HepG2 (cell line): Measurements from ENCODE around the gene CC2D1B. TPM values are rescaled to one million over a fixed set of nuclear protein-coding genes. Genes with fewer than 3 reads are reported as not detected.

ENCODE experiments used
- BCL6 ChIP-seq: IDR thresholded peaks from 2 replicates; pipeline ENCODE4 v1.6.1; 2016; ENCODE audit warnings: missing genetic modification reagents, missing compliant biosample characterization
- CBX2 ChIP-seq, 2 experiments: fragments of 200-600 bp in 1 of 2; sonication (generic); formaldehyde crosslinking in 1 of 2; IDR thresholded peaks; 2 replicates each; pipeline versions ENCODE4 v1.7.0 to v1.8.1; 2018 to 2022; ENCODE audit warnings: low read depth in 2 of 2, low read length in 1 of 2, mild to moderate bottlenecking in 1 of 2, missing genetic modification reagents in 1 of 2
- ESRRA ChIP-seq: sonication (generic); formaldehyde crosslinking; IDR thresholded peaks from 2 replicates; pipeline ENCODE4 v1.5.1; 2020; ENCODE audit warnings: mild to moderate bottlenecking, low read depth, missing genetic modification reagents
- GABPA ChIP-seq, 2 experiments: IDR thresholded peaks; 2 replicates each; pipeline ENCODE4 v1.6.1; 2011 to 2016; ENCODE audit warnings: low read depth in 2 of 2, low read length in 1 of 2, missing biosample characterization in 1 of 2, missing genetic modification characterization in 1 of 2
- ISX ChIP-seq: sonication (generic); formaldehyde crosslinking; conservative IDR thresholded peaks from 2 replicates; pipeline ENCODE4 v1.5.0; 2020; ENCODE audit warnings: missing genetic modification reagents
- KAT8 ChIP-seq: IDR thresholded peaks from 2 replicates; pipeline ENCODE4 v1.6.1; 2016; ENCODE audit warnings: missing genetic modification reagents, missing compliant biosample characterization
- MAZ ChIP-seq, 2 experiments: sonication (generic) in 1 of 2; formaldehyde crosslinking in 1 of 2; IDR thresholded peaks; 2 replicates each; pipeline versions ENCODE4 v1.5.0 to v1.6.1; 2012 to 2020; ENCODE audit warnings: low read depth in 2 of 2, mild to moderate bottlenecking in 2 of 2, borderline replicate concordance in 1 of 2, improper control_type of control experiment in 1 of 2, low read length in 1 of 2, missing genetic modification reagents in 1 of 2, moderate library complexity in 1 of 2
- POLR2AphosphoS2 ChIP-seq: IDR thresholded peaks from 2 replicates; pipeline ENCODE4 v1.6.1; 2011; ENCODE audit warnings: low read depth, low read length, improper control_type of control experiment
- RARA ChIP-seq: IDR thresholded peaks from 2 replicates; pipeline ENCODE4 v1.6.1; 2016; ENCODE audit warnings: missing genetic modification reagents, missing compliant biosample characterization
- SALL1 ChIP-seq: sonication (generic); formaldehyde crosslinking; IDR thresholded peaks from 2 replicates; pipeline ENCODE4 v1.8.0; 2022; ENCODE audit warnings: mild to moderate bottlenecking, missing genetic modification reagents
- SIN3A ChIP-seq: IDR thresholded peaks from 2 replicates; pipeline ENCODE4 v1.6.1; 2011; ENCODE audit warnings: low read depth, mild to moderate bottlenecking, control low read depth, low read length, borderline replicate concordance
- U2AF1 ChIP-seq: fragments of 200-400 bp; formaldehyde crosslinking; optimal IDR thresholded peaks from 2 replicates; pipeline ENCODE3; 2017; ENCODE audit warnings: mild to moderate bottlenecking, low read depth, low read length
- ZNF282 ChIP-seq: fragments of 450-650 bp; IDR thresholded peaks from 2 replicates; pipeline ENCODE4 v1.6.1; 2018; ENCODE audit not compliant: partially characterized antibody
- ZNF296 ChIP-seq: sonication (generic); formaldehyde crosslinking; conservative IDR thresholded peaks from 2 replicates; pipeline ENCODE4 v1.5.0; 2020; ENCODE audit warnings: mild to moderate bottlenecking, missing genetic modification reagents
- ZNF331 ChIP-seq: sonication (generic); formaldehyde crosslinking; IDR thresholded peaks from 2 replicates; pipeline ENCODE4 v1.4.0; 2020; ENCODE audit warnings: missing genetic modification reagents
- ZNF724P ChIP-seq: sonication (generic); formaldehyde crosslinking; IDR thresholded peaks from 2 replicates; pipeline ENCODE4 v1.8.0; 2022; ENCODE audit warnings: missing genetic modification reagents, borderline replicate concordance
- ZNF761 ChIP-seq: sonication (generic); formaldehyde crosslinking; conservative IDR thresholded peaks from 2 replicates; pipeline ENCODE4 v1.4.0; 2020; ENCODE audit warnings: mild to moderate bottlenecking, missing genetic modification reagents
- ZNF839 ChIP-seq: sonication (generic); formaldehyde crosslinking; IDR thresholded peaks from 2 replicates; pipeline ENCODE4 v1.4.0; 2020; ENCODE audit warnings: missing genetic modification reagents, mild to moderate bottlenecking, borderline replicate concordance
- ZNF878 ChIP-seq: sonication (generic); formaldehyde crosslinking; IDR thresholded peaks from 2 replicates; pipeline ENCODE4 v1.8.1; 2023; ENCODE audit warnings: mild to moderate bottlenecking, missing genetic modification reagents, moderate library complexity
- polyA plus RNA-seq, 8 experiments: library from polyadenylated mRNA; depleted of rRNA in 3 of 8; stranded (reverse) in 7 of 8; unstranded in 1 of 8; fragments of >200 nt; fragmentation: Illumina TruSeq in 4 of 8; extraction: Trizol in 4 of 8; gene quantifications; 2 replicates each; pipeline versions ENCODE4 v1.2.1 to v1.2.3, GENCODE V29; 2011 to 2016; ENCODE audit warnings: low read depth in 4 of 8, missing spikeins in 1 of 8, mixed read lengths in 1 of 8; ENCODE audit not compliant: insufficient read depth in 1 of 8
- total RNA-seq, 5 experiments: library from RNA; depleted of rRNA; stranded (reverse); fragments of >200 nt; fragmentation: Illumina TruSeq; extraction: Trizol; gene quantifications; 2 replicates each; pipeline ENCODE4 v1.2.3, GENCODE V29; 2016; ENCODE audit warnings: low read depth in 1 of 5
- TF ChIP-seq, protein P1 (sequence below): sonication (generic); formaldehyde crosslinking; IDR thresholded peaks from 2 replicates; pipeline ENCODE4 v1.5.0; 2020; ENCODE audit warnings: missing genetic modification reagents
- TF ChIP-seq, protein P2 (sequence below): IDR thresholded peaks from 2 replicates; pipeline ENCODE4 v1.6.1; 2016; ENCODE audit warnings: mild to moderate bottlenecking, missing biosample characterization, missing genetic modification reagents
- TF ChIP-seq, protein P3 (sequence below), 2 experiments: sonication (generic) in 1 of 2; formaldehyde crosslinking in 1 of 2; IDR thresholded peaks; 2 replicates each; pipeline versions ENCODE4 v1.4.0 to v1.6.1; 2018 to 2020; ENCODE audit warnings: missing genetic modification reagents in 2 of 2, borderline replicate concordance in 1 of 2, low read depth in 1 of 2, mild to moderate bottlenecking in 1 of 2, missing biosample characterization in 1 of 2

CC2D1B gene
- total and polyA plus RNA-seq, 2 of the 13 experiments (the other 11 are each of a cell fraction or from before 2014, with no cell fraction given) = 7.2 to 19.2 TPM

DNA sequence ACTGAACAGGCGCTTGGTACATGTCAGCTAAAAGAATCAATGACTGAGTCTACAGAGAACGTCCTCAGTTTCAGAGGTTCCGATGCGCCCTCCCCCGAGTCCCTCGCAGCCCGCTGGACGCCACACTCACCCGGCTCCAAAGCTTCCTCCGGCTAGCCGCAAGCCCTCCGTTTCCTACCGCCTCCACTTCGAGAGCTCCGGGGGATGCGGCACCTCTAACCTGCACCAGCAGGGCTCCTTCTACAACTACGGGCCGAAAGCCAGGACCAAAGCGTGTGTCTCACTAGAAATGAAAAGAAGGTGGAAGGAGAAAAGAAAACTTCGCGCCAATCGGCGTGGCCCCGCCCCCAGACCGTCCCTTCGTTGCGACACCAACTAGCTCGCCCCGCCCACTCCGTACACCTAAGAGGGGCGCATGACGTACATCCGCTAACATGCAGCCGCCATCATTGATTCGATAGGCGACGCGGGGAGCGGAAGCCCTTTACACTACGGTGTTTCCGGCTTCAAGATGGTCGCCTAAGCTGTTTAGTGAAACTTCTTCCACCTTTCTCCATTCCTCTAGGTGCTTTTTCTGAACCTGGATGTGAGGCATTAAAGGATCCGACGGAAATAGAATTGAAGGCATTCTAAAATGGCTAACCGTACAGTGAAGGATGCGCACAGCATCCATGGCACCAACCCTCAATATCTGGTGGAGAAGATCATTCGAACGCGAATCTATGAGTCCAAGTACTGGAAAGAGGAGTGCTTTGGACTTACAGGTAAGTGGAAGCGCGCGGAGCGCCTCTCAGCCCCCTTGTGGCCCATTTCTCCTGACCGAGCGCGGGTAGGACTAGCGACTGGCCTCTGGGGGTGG is 38.3 kb upstream of the CC2D1B start, which contains the start of the genes ORC1 and PRPF38A (continued):
- peak; percentile 59; the same call in 1 of the 2 replicates for TF ChIP-seq ZNF724P
- TF ChIP-seq, protein P1, sequence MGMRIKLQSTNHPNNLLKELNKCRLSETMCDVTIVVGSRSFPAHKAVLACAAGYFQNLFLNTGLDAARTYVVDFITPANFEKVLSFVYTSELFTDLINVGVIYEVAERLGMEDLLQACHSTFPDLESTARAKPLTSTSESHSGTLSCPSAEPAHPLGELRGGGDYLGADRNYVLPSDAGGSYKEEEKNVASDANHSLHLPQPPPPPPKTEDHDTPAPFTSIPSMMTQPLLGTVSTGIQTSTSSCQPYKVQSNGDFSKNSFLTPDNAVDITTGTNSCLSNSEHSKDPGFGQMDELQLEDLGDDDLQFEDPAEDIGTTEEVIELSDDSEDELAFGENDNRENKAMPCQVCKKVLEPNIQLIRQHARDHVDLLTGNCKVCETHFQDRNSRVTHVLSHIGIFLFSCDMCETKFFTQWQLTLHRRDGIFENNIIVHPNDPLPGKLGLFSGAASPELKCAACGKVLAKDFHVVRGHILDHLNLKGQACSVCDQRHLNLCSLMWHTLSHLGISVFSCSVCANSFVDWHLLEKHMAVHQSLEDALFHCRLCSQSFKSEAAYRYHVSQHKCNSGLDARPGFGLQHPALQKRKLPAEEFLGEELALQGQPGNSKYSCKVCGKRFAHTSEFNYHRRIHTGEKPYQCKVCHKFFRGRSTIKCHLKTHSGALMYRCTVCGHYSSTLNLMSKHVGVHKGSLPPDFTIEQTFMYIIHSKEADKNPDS (CRISPR knock-in tag) = no peak
- peak; percentile 81 for TF ChIP-seq GABPA (IDR thresholded peaks at IDR 0.05; ENCODE audit: low read depth, low read length)
- TF ChIP-seq GABPA (CRISPR knock-in tag; IDR thresholded peaks at IDR 0.05; ENCODE audit: low read depth) = peak; percentile 99
- TF ChIP-seq ZNF878 (CRISPR knock-in tag) = peak; percentile 96
- no peak for TF ChIP-seq ISX (CRISPR knock-in tag)
- TF ChIP-seq SALL1 (CRISPR knock-in tag) = peak; percentile 78
- no peak for TF ChIP-seq U2AF1
- TF ChIP-seq MAZ (IDR thresholded peaks at IDR 0.05; ENCODE audit: borderline replicate concordance, low read depth, low read length) = peak; percentile 50; the same call in 1 of the 2 replicates
- TF ChIP-seq MAZ (CRISPR knock-in tag; IDR thresholded peaks at IDR 0.05; ENCODE audit: low read depth) = peak; percentile 56
- 0 out of 2 replicates have a peak, but pooled peaks have one; percentile 32 for TF ChIP-seq ZNF761 (CRISPR knock-in tag)
- TF ChIP-seq SIN3A = peak; percentile 96
- TF ChIP-seq, protein P2, sequence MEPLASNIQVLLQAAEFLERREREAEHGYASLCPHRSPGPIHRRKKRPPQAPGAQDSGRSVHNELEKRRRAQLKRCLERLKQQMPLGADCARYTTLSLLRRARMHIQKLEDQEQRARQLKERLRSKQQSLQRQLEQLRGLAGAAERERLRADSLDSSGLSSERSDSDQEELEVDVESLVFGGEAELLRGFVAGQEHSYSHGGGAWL (CRISPR knock-in tag) = no peak
- TF ChIP-seq ZNF839 (CRISPR knock-in tag) = peak; percentile 30; the same call in 1 of the 2 replicates
- TF ChIP-seq ZNF331 (CRISPR knock-in tag) = 0 out of 2 replicates have a peak, but pooled peaks have one; percentile 52
- peak; percentile 31; the same call in 1 of the 2 replicates for TF ChIP-seq ESRRA
- no peak for TF ChIP-seq RARA
- TF ChIP-seq, protein P3, sequence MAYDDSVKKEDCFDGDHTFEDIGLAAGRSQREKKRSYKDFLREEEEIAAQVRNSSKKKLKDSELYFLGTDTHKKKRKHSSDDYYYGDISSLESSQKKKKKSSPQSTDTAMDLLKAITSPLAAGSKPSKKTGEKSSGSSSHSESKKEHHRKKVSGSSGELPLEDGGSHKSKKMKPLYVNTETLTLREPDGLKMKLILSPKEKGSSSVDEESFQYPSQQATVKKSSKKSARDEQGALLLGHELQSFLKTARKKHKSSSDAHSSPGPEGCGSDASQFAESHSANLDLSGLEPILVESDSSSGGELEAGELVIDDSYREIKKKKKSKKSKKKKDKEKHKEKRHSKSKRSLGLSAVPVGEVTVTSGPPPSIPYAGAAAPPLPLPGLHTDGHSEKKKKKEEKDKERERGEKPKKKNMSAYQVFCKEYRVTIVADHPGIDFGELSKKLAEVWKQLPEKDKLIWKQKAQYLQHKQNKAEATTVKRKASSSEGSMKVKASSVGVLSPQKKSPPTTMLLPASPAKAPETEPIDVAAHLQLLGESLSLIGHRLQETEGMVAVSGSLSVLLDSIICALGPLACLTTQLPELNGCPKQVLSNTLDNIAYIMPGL (CRISPR knock-in tag; IDR thresholded peaks at IDR 0.05; ENCODE audit: borderline replicate concordance in 1 of 2, low read depth in 1 of 2) = peak; percentile 72 to 76; a peak in 2 of 4 replicates
- TF ChIP-seq ZNF296 = no peak
- no peak for TF ChIP-seq CBX2 (IDR thresholded peaks at IDR 0.05; ENCODE audit: low read depth, low read length)
- TF ChIP-seq CBX2 (CRISPR knock-in tag; IDR thresholded peaks at IDR 0.05; ENCODE audit: low read depth) = peak; percentile 19; the same call in 1 of the 2 replicates
- 0 out of 2 replicates have a peak, but pooled peaks have one; percentile 43 for TF ChIP-seq BCL6 (CRISPR knock-in tag)
- TF ChIP-seq ZNF282 = no peak
- TF ChIP-seq POLR2AphosphoS2 = peak; percentile 64; the same call in 1 of the 2 replicates
- TF ChIP-seq KAT8 (CRISPR knock-in tag) = peak; percentile 96
